Prostate gland (tissue), 2 donors: ENCODE data around the gene LDLRAD4. TPM values are rescaled to one million over a fixed set of nuclear protein-coding genes. Genes with fewer than 3 reads are reported as not detected.

ENCODE experiments used
- DNase-seq: peaks from one replicate; pipeline ENCODE4 v3.0.0-alpha.2; 2019; ENCODE audit warnings: low spot score
- H3K27ac ChIP-seq, 2 donors: fragments of 200-600 bp; sonication (generic); 2 replicates each; pipeline ENCODE4 v1.5.1; 2017 to 2019
- H3K27me3 ChIP-seq: fragments of 200-600 bp; sonication (generic); replicated peaks from 2 replicates; pipeline ENCODE4 v1.5.1; 2019; ENCODE audit not compliant: insufficient read depth
- H3K36me3 ChIP-seq, 2 donors: fragments of 200-600 bp; sonication (generic); 1 replicate in 1 of 2; 2 replicates in 1 of 2; pipeline versions ENCODE4 v1.5.1 to v1.8.1; 2017 to 2019
- H3K4me1 ChIP-seq: fragments of 200-600 bp; sonication (generic); replicated peaks from 2 replicates; pipeline ENCODE4 v1.5.1; 2019
- H3K4me3 ChIP-seq, 2 donors: fragments of 200-600 bp; sonication (generic); 2 replicates each; pipeline ENCODE4 v1.5.1; 2017 to 2019
- H3K9me3 ChIP-seq: fragments of 200-600 bp; sonication (generic); 2 replicates; pipeline ENCODE4 v1.5.1; 2017
- POLR2A ChIP-seq: fragments of 450-650 bp; IDR thresholded peaks from one replicate; pipeline ENCODE4 v1.6.1; 2016; ENCODE audit warnings: antibody characterized with exemption, mild to moderate bottlenecking
- POLR2AphosphoS5 ChIP-seq: sonication (generic); formaldehyde crosslinking; IDR thresholded peaks from one replicate; pipeline ENCODE4 v1.6.1; 2017; ENCODE audit warnings: antibody characterized with exemption
- WGBS: methylation state at CpG from one replicate; pipeline ENCODE4 v1.1.5; 2018; 5-methylcytosine and 5-hydroxymethylcytosine counted together
- intact Hi-C: fragments of 100-400 bp; cut with DNase I; formaldehyde crosslinking; loops from one replicate; pipeline ENCODE4 v1.14.2; 2022
- total RNA-seq, 2 donors: library from RNA; depleted of rRNA; stranded (reverse); fragments of >200 nt; gene quantifications; one replicate each; pipeline ENCODE4 v1.1.0, GENCODE V29; 2016
- TF ChIP-seq, protein P1 (sequence below), 4 experiments: fragments of 200-600 bp in 2 of 4; fragments of 450-650 bp in 2 of 4; sonication (generic) in 2 of 4; IDR thresholded peaks; 1 replicate in 3 of 4; 2 replicates in 1 of 4; pipeline ENCODE4 v1.5.1; 2016 to 2019; ENCODE audit warnings: antibody characterized with exemption in 4 of 4, mild to moderate bottlenecking in 2 of 4, moderate library complexity in 2 of 4

LDLRAD4 gene
- total RNA-seq, 2 donors from 2014 or later: 59.9 to 107 TPM

DNA sequence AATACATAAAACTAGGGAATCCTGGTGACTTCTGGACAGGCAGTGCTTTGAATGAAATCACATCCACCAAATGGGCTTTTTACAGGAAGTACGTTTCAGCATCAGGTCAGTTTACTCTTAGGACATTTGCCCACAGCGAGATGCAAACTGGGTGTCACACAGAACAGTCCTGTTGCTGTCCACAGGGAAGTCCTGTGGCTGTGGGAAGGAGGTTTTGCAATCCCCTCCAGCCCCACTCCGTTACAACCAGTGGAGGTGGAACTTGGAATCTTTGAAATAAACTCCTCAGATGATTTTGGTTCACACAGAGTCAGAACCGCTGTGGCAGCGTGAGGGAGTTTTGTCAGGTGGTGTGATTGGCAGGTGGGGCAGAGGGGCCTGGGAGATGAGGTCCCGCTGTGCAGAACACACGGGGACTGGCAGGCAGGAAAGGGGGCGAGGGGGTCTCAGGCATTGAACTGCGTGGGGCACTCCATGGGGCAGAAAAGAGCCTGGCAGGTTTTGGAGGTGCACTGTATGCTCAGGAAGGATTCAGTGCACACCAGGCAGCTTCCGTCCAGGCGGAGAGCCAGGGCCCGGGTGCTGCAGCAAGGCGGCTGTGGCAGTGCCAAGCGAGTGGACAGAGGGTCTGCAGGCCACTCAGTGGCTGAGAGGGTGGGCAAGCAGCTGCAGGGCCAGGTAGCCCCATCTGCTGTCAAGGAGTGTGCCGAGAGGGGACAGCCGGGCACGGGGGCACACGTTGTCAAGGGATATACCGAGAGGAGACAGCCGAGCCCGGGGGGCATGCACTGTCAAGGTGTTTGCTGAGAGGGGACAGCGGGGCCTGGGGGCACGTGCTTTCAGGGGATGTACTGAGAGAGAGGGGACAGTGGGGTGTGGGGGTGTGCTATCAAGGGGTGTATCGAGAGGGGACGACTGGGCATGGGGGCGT lies 148.7 kb downstream of the LDLRAD4 start:
- DNase-seq: no peak
- Histone ChIP-seq H3K27me3 (no peaks in the 10 kb centered on the region), H3K27ac (no peak overlapping the region), H3K4me3 (no peak overlapping the region), H3K36me3 (no peaks in the 10 kb centered on the region), H3K4me1 (peaks cover 4% of the 10 kb centered on the region), H3K9me3 (no peaks in the 10 kb centered on the region)
- 88% methylated on average over 26 of the region's 26 CpGs for WGBS
- intact Hi-C loops: no loop called here
- TF ChIP-seq POLR2AphosphoS5 (no peak), POLR2A (no peak)
- TF ChIP-seq, protein P1, sequence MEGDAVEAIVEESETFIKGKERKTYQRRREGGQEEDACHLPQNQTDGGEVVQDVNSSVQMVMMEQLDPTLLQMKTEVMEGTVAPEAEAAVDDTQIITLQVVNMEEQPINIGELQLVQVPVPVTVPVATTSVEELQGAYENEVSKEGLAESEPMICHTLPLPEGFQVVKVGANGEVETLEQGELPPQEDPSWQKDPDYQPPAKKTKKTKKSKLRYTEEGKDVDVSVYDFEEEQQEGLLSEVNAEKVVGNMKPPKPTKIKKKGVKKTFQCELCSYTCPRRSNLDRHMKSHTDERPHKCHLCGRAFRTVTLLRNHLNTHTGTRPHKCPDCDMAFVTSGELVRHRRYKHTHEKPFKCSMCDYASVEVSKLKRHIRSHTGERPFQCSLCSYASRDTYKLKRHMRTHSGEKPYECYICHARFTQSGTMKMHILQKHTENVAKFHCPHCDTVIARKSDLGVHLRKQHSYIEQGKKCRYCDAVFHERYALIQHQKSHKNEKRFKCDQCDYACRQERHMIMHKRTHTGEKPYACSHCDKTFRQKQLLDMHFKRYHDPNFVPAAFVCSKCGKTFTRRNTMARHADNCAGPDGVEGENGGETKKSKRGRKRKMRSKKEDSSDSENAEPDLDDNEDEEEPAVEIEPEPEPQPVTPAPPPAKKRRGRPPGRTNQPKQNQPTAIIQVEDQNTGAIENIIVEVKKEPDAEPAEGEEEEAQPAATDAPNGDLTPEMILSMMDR (IDR thresholded peaks at IDR 0.05): no peak

DNA sequence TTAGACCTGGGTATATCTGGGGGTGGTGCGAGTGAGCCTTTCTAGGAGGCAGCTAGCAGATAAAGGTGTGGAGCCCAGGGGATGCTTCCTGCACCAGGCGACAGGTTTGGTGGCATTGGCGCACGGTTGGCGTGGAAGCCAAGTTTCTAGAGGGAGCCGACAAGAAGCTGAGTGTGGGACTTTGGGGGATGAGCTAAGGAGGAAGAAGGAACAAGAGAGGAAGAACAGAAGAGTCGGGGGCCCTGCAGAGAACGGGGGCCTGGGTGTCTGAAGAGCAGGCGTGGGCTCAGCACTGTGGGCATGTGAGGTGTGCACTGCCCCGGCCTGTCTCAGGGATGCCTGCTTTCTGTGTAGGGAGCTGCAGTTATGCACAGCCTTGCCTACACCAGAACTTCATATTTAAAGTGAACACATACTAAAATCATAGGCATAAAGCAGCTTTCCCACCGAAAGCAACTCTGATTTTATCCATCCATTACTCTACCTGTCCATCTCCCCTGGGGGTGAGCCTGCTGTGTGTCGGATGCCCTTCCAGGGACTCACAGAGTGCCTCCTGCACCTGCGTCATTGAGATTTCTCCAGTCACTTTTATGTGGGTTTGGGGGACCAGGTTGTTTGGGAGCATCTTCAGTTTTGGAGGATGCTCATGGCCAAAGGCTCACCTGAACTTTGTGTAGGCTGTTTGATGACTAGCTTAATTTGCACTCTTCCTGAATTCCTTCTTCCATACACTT lies 149.7 kb downstream of the LDLRAD4 start:
- Histone ChIP-seq H3K9me3 (no peaks in the 10 kb centered on the region), H3K27ac (no peak overlapping the region), H3K36me3 (no peaks in the 10 kb centered on the region), H3K4me1 (peaks cover 4% of the 10 kb centered on the region), H3K4me3 (no peak overlapping the region), H3K27me3 (no peaks in the 10 kb centered on the region)
- TF ChIP-seq POLR2AphosphoS5 (no peak), POLR2A (no peak)
- TF ChIP-seq, protein P1 (IDR thresholded peaks at IDR 0.05): no peak
- WGBS: 96% methylated on average over 13 of the region's 13 CpGs
- no peak for DNase-seq
- intact Hi-C loops: no loop called here

DNA sequence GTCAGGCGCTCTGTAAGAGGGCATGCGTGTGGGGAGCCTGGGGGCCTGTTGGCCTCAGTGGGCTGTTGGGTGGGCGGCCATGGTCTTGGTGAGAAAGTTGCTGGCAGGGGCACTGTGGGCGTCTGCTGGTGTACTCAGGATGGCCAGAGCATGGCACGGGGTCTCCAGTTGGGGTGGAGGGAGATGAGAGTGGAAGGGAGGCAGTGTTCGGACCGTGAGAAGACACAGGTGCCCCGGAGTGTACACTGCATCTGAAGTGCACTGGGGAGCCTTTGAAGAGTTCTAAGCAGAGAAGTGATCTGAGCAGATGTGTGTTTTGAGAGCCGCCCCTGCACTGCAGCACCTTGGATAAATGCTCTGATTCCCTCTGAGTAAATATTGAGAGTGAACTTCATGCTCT lies 150.8 kb downstream of the LDLRAD4 start:
- 42% methylated on average over 9 of the region's 9 CpGs for WGBS
- no peak overlapping the region for H3K4me3 ChIP-seq
- no peaks in the 10 kb centered on the region for H3K27me3 ChIP-seq
- TF ChIP-seq POLR2A (no peak), POLR2AphosphoS5 (no peak)
- TF ChIP-seq, protein P1 (IDR thresholded peaks at IDR 0.05): no peak
- H3K4me1 ChIP-seq: peaks cover 4% of the 10 kb centered on the region
- intact Hi-C loops: no loop called here
- peak overlapping the region in 1 of 2 donors; percentile 33 for H3K27ac ChIP-seq
- no peak for DNase-seq
- no peaks in the 10 kb centered on the region for H3K9me3 ChIP-seq
- H3K36me3 ChIP-seq: no peaks in the 10 kb centered on the region

DNA sequence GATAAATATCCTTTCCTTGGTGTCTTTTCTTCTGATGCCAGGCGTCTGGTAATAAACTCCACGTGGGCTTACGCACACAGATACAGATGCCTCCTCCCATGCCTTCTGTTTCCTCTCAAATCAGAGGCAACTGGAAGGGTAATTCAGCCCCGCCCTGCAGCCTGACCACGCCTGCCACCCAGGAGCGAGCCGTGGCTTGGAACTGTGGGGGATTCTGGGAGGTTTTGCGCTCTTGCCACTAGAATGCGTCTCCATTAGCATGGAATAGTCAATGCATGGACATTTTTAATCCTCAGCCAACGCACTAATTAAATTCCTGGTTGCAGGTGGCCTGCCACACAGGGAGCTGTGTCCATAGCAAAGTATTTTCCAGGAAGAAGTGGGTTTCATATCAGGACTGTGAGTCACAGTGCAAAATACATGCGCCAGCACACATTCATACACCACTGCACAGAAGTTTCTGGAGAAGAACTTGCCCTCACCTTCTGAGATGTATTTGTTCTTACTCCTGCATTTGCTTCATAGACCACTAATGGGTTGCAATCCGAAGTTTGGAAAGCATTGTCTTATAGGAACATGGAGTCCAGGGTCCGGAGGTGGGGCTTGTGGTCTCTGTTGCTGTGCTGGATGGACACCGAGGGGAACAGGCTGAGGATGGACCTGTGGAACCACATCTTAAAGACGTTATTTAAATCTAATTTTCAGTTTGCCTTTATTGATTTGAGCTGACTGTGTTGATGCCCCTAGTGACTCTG lies 151.4 kb downstream of the LDLRAD4 start:
- peak overlapping the region in 1 of 2 donors; percentile 33 for H3K27ac ChIP-seq
- no peaks in the 10 kb centered on the region for H3K9me3 ChIP-seq
- TF ChIP-seq, protein P1 (IDR thresholded peaks at IDR 0.05): no peak
- TF ChIP-seq POLR2AphosphoS5 (peak; percentile 77), POLR2A (no peak)
- 51% methylated on average over 15 of the region's 15 CpGs for WGBS
- peaks cover 4% of the 10 kb centered on the region for H3K4me1 ChIP-seq
- H3K27me3 ChIP-seq: no peaks in the 10 kb centered on the region
- H3K4me3 ChIP-seq: no peak overlapping the region
- intact Hi-C loops: no loop called here
- no peaks in the 10 kb centered on the region for H3K36me3 ChIP-seq
- peak; percentile 68 for DNase-seq
